NCI-H524 (cell line): Measurements from ENCODE around the gene PSEN2.
"Not testable (repeated sequence)": the region's sequence is repeated elsewhere in the genome, so short reads cannot be mapped to it uniquely, and the experiment has no call there.

ENCODE experiments used
- DNase-seq, 2 experiments: peaks; one replicate each; lab custom pipeline; 2025; lab: John Stamatoyannopoulos, UW

The PSEN2 gene

GRCh38 chr1:226870401-226871279, at the start of gene PSEN2:
Gene PSEN2, plus strand, starts transcription at chr1:226870616. Its CDS starts 11,292 bp downstream, at chr1:226881908.
- peak; percentile 4 to 48 for DNase-seq

- DNase-seq: peak in 1 of 2 experiments; percentile 69
Measured at GRCh38 chr1:226820941-226821718, 49.3 kb upstream of the PSEN2 start.

GRCh38 chr1:226821719-226822085, 48.7 kb upstream of the PSEN2 start:
- no peak for DNase-seq

DNA sequence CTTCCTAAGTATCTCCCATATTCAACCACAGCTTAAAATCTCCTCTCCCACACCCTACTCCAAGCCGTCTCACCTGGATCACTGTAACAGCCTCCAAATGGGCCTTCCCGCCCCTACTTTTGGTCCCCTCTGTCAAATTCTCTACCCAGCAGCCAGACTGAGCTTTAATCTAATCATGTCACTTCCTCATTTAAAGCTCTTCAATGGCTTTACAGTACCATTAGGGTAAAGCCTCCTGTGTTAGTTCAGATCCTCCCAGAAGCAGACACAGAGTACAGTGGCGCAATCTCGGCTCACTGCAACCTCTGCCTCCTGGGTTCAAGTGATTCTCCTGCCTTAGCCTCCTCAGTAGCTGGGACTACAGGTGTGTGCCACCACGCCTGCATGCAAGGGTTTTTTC, 46.8 kb upstream of the PSEN2 start:
- no peak for DNase-seq

DNA sequence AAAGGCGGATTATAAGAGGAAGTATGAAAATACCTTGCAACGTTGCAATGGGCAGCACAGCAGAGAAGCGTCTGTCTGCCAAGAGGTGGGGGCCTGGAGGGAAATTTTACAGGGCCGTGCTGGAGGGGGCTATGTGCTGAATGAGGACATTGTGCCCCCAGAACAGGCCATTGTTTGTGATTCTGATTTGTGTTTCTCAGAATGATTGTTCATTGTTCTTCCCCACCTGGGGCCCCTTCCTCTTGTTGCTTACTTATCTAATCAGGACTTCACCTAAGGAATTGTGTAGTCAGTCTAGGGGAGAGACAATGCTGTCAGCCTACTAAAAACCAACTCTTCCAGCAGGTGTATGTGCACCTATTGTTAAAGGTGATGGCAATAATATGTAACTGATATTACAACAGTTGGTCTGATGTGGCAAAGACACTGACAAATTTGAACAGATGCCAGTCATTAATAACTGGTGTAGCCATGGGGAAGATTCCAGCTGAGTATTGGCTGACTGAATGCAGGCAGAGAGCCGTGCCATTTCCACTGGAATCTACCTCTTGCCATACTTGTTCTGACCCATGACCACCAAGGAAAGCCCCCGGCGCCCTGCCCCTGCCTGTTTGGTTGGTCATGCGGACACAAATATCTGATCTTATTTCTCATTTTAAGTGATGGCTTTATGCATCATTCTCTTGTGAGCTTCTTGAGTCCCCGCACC, 45.2 kb upstream of the PSEN2 start:
- peak in 1 of 2 experiments; percentile 40 for DNase-seq

DNA sequence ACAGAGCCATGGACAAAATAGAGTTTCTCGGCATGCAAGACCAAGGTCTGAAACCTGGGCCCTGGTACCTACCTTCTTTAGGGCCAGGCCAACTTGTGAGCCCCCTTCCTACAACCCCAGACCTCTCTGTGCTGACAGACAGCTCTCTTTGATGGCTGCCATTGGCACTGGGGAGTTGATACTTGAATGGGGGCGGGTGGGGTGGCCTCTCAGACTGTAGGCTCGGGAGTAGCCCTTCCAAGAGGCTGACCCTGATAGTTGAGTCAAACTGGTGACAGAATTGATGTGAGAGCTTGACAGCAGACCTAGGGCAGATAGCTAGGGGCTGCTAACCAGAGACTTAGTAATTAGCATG, 44.7 kb upstream of the PSEN2 start:
- no peak for DNase-seq

GRCh38 chr1:226826479-226827261, 43.7 kb upstream of the PSEN2 start:
- DNase-seq: no peak

DNA sequence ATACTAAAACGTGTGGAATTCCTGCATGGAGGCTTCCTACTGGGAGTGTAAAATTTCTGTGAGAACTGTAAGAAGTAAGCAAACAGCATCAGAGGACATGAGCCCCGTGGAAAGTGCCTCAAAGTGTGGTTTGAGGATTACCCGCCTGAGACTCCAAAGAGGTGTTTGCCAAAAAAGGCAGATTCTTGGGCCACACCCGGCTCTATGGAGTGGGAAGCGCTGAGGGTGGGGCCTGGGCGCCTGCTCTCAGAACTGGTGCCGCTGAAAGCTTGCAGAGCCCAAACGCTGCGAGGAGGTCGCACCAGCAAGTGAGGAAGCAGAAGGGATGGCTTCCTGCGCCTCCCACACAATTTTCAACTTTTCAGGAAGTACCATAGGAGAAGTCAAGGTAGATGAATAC, 43.0 kb upstream of the PSEN2 start:
- no peak for DNase-seq

- peak; percentile 90 for DNase-seq
Measured at GRCh38 chr1:226827968-226828513, 42.4 kb upstream of the PSEN2 start.

GRCh38 chr1:226829105-226829504, 41.3 kb upstream of the PSEN2 start:
- DNase-seq: no peak

DNA sequence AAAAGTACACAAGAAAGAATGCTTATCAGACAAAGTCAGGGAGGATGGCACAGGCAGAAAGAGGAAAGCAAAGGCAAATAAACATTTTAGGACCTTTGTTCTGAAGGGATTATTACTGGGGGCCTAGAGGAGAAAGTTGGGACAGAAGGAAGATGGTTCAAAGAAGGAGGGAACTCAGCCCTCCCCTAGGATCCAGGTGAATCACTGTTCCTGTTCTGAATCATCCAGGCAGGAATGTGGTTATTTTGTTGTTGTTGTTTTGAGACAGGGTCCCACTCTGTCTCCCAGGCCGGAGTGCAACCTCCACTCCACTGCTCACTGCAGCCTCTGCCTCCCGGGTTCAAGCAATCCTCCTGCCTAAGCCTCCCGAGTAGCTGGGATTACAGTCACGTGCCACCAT, 38.5 kb upstream of the PSEN2 start:
- DNase-seq: no peak

GRCh38 chr1:226832613-226833012, 37.8 kb upstream of the PSEN2 start:
- DNase-seq: no peak

- not testable (repeated sequence) for DNase-seq
Measured at GRCh38 chr1:226834179-226834578, 36.2 kb upstream of the PSEN2 start.

DNA sequence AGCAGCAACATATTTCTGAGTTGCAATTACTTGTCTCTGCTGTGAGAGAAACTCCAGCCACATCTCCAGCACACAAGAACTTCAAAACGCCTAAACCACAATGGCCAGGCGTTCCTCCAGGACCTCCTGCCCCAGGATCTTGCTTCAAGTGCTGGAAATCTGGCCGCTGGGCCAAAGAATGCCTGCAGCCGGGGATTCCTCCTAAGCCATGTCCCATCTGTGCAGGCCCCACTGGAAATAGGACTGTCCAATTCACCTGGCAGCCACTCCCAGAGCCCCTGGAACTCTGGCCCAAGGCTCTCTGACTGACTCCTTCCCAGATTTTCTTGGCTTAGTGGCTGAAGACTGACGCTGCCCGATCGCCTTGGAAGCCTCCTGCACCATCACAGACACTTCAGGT, 35.0 kb upstream of the PSEN2 start:
- not testable (repeated sequence) for DNase-seq

- DNase-seq: not testable (repeated sequence)
Measured at GRCh38 chr1:226837966-226838365, 32.5 kb upstream of the PSEN2 start.

- DNase-seq: peak; percentile 35 to 77
Measured at GRCh38 chr1:226838456-226838855, 32.0 kb upstream of the PSEN2 start.

DNA sequence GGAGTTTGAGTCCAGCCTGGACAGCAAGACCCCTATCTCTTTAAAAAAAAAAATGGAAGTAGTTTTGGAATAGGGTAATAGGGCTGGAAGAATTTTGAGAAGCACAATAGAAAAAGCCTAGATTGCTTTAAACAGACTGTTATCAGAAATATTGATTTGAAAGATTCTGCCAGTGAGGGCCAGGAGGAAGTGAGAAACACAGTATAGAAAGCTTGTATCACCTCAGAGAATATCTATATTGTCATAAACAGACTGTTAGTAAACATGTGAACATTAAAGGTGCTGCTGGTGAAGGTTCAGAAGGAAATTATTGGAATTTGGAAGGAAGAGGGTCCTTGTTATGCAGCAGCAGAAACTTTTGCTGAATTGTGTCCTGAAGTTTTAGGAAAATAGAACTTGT, 24.8 kb upstream of the PSEN2 start:
- no peak for DNase-seq

- DNase-seq: no peak
Measured at GRCh38 chr1:226846786-226847185, 23.6 kb upstream of the PSEN2 start.

DNA sequence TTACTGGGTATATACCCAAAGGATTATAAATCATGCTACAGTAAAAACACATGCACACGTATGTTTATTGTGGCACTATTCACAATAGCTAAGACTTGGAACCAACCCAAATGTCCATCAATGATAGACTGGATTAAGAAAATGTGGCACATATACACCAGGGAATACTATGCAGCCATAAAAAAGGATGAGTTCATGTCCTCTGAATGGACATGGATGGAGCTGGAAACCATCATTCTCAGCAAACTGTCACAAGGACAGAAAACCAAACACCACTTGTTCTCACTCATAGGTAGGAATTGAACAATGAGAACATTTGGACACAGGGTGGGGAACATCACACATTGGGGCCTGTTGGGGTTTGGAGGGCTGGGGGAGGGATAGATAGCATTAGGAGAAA, 15.9 kb upstream of the PSEN2 start:
- DNase-seq: not testable (repeated sequence)

- DNase-seq: no peak
Measured at GRCh38 chr1:226862890-226863289, 7.5 kb upstream of the PSEN2 start.

GRCh38 chr1:226863446-226863845, 7.0 kb upstream of the PSEN2 start:
- DNase-seq: no peak
